Tibial nerve (tissue), 4 donors: ENCODE measurements around the gene TMEM214. TPM values are rescaled to one million over a fixed set of nuclear protein-coding genes. Genes with fewer than 3 reads are reported as not detected.

Source experiments
- DNase-seq, 2 donors: peaks; one replicate each; pipeline ENCODE4 v3.0.0-alpha.2; 2019; ENCODE audit warnings: low spot score in 2 of 2
- H3K27ac ChIP-seq, 4 donors: fragments of 200-600 bp; sonication (generic) in 3 of 4; one replicate each; pipeline ENCODE4 v1.5.1; 2017 to 2019; ENCODE audit warnings: mild to moderate bottlenecking in 1 of 4
- H3K27me3 ChIP-seq, 2 donors: fragments of 200-600 bp; sonication (generic) in 1 of 2; one replicate each; pipeline versions ENCODE4 v1.5.1 to v1.6.0; 2017 to 2019
- H3K36me3 ChIP-seq, 3 donors: fragments of 200-600 bp; sonication (generic); one replicate each; pipeline ENCODE4 v1.5.1; 2018 to 2019
- H3K4me1 ChIP-seq, 4 donors: fragments of 200-600 bp; sonication (generic) in 3 of 4; one replicate each; pipeline ENCODE4 v1.5.1; 2017 to 2019
- H3K4me3 ChIP-seq, 4 donors: fragments of 200-600 bp; sonication (generic) in 3 of 4; one replicate each; pipeline ENCODE4 v1.5.1; 2017 to 2019; ENCODE audit warnings: mild to moderate bottlenecking in 1 of 4, moderate library complexity in 1 of 4
- H3K9me3 ChIP-seq, 4 donors: fragments of 200-600 bp; sonication (generic) in 3 of 4; one replicate each; pipeline ENCODE4 v1.5.1; 2017 to 2019
- CTCF ChIP-seq, 5 experiments: fragments of 200-600 bp in 3 of 5; fragments of 450-650 bp in 2 of 5; sonication (generic) in 3 of 5; IDR thresholded peaks; one replicate each; pipeline ENCODE4 v1.5.1; 2016 to 2019; ENCODE audit warnings: antibody characterized with exemption in 5 of 5, mild to moderate bottlenecking in 3 of 5, moderate library complexity in 2 of 5
- EP300 ChIP-seq, 2 donors: sonication (generic); formaldehyde crosslinking; IDR thresholded peaks; one replicate each; pipeline ENCODE4 v1.6.1; 2017; ENCODE audit warnings: antibody characterized with exemption in 2 of 2, mild to moderate bottlenecking in 1 of 2
- POLR2A ChIP-seq, 2 donors: fragments of 450-650 bp; IDR thresholded peaks; one replicate each; pipeline ENCODE4 v1.6.1; 2017; ENCODE audit warnings: antibody characterized with exemption in 2 of 2, mild to moderate bottlenecking in 2 of 2, moderate library complexity in 2 of 2
- WGBS, 2 donors: methylation state at CpG; one replicate each; pipeline ENCODE4 v1.1.5; 2018; 5-methylcytosine and 5-hydroxymethylcytosine counted together
- total RNA-seq, 4 donors: library from RNA; depleted of rRNA; stranded (reverse); fragments of >200 nt; gene quantifications; one replicate each; pipeline ENCODE4 v1.1.0, GENCODE V29; 2016

TMEM214 gene
- total RNA-seq, 4 donors from 2014 or later = 45.7 to 71.4 (median 53.4) TPM

GRCh38 chr2:27039426-27039825, 6.7 kb downstream of the TMEM214 start:
- Histone ChIP-seq H3K36me3 (peaks cover 0 to 75% (median 56%) of the 10 kb centered on the region in 3 donors), H3K9me3 (no peaks in the 10 kb centered on the region), H3K4me1 (peaks cover 0 to 13% (median 3%) of the 10 kb centered on the region in 4 donors), H3K4me3 (no peak overlapping the region), H3K27me3 (no peaks in the 10 kb centered on the region), H3K27ac (no peak overlapping the region)
- TF ChIP-seq POLR2A (IDR thresholded peaks at IDR 0.05) (no peak), EP300 (IDR thresholded peaks at IDR 0.05) (no peak)
- 91 to 93% methylated on average over 6 of the region's 6 CpGs for WGBS, 2 donors
- no peak for DNase-seq

- TF ChIP-seq POLR2A (IDR thresholded peaks at IDR 0.05) = no peak
- no peak for TF ChIP-seq EP300 (IDR thresholded peaks at IDR 0.05)
- TF ChIP-seq CTCF (IDR thresholded peaks at IDR 0.05) = no peak
- 95 to 99% methylated on average over 7 of the region's 7 CpGs for WGBS, 2 donors
- H3K4me1 ChIP-seq = peaks cover 0 to 9% (median under 1%) of the 10 kb centered on the region in 4 donors
- no peaks in the 10 kb centered on the region for H3K27me3 ChIP-seq
- peaks cover 0 to 72% (median 56%) of the 10 kb centered on the region in 3 donors for H3K36me3 ChIP-seq
- no peak for DNase-seq
- no peak overlapping the region for H3K27ac ChIP-seq
- no peak overlapping the region for H3K4me3 ChIP-seq
- no peaks in the 10 kb centered on the region for H3K9me3 ChIP-seq
Observed at GRCh38 chr2:27039871-27040270, 7.1 kb downstream of the TMEM214 start.

- no peak for TF ChIP-seq CTCF (IDR thresholded peaks at IDR 0.05)
- TF ChIP-seq EP300 (IDR thresholded peaks at IDR 0.05) = no peak
- TF ChIP-seq POLR2A (IDR thresholded peaks at IDR 0.05) = no peak
- Histone ChIP-seq H3K36me3 (peaks cover 0 to 68% (median 52%) of the 10 kb centered on the region in 3 donors), H3K27ac (no peak overlapping the region), H3K9me3 (no peaks in the 10 kb centered on the region), H3K27me3 (no peaks in the 10 kb centered on the region), H3K4me1 (peaks cover 0 to 5% (median 0%) of the 10 kb centered on the region in 4 donors), H3K4me3 (no peak overlapping the region)
- WGBS, 2 donors = 92 to 93% methylated on average over 8 of the region's 8 CpGs
- DNase-seq = no peak
Observed at GRCh38 chr2:27040282-27040681, 7.5 kb downstream of the TMEM214 start.

GRCh38 chr2:27041752-27042151, 9.0 kb downstream of the TMEM214 start:
- Histone ChIP-seq H3K9me3 (no peaks in the 10 kb centered on the region), H3K36me3 (peaks cover 0 to 53% (median 37%) of the 10 kb centered on the region in 3 donors), H3K27ac (no peak overlapping the region), H3K27me3 (no peaks in the 10 kb centered on the region), H3K4me1 (no peaks in the 10 kb centered on the region), H3K4me3 (no peak overlapping the region)
- DNase-seq = no peak
- 39 to 54% methylated on average over 5 of the region's 5 CpGs for WGBS, 2 donors
- TF ChIP-seq EP300 (IDR thresholded peaks at IDR 0.05) = no peak

GRCh38 chr2:27042159-27042661, 9.4 kb downstream of the TMEM214 start:
- Histone ChIP-seq H3K27ac (no peak overlapping the region), H3K36me3 (peaks cover 0 to 49% (median 33%) of the 10 kb centered on the region in 3 donors), H3K27me3 (no peaks in the 10 kb centered on the region), H3K4me3 (no peak overlapping the region), H3K4me1 (no peaks in the 10 kb centered on the region), H3K9me3 (no peaks in the 10 kb centered on the region)
- no peak for DNase-seq
- TF ChIP-seq CTCF (IDR thresholded peaks at IDR 0.05) = no peak
- no peak for TF ChIP-seq POLR2A (IDR thresholded peaks at IDR 0.05)
- TF ChIP-seq EP300 (IDR thresholded peaks at IDR 0.05) = no peak
- WGBS, 2 donors = 71 to 74% methylated on average over 10 of the region's 10 CpGs

- Histone ChIP-seq H3K27ac (no peak overlapping the region), H3K4me1 (no peaks in the 10 kb centered on the region), H3K4me3 (no peak overlapping the region), H3K36me3 (peaks cover 0 to 40% (median 24%) of the 10 kb centered on the region in 3 donors), H3K27me3 (no peaks in the 10 kb centered on the region), H3K9me3 (no peaks in the 10 kb centered on the region)
- 85 to 86% methylated on average over 7 of the region's 7 CpGs for WGBS, 2 donors
- DNase-seq = no peak
- no peak for TF ChIP-seq EP300 (IDR thresholded peaks at IDR 0.05)
- TF ChIP-seq POLR2A (IDR thresholded peaks at IDR 0.05) = no peak
- TF ChIP-seq CTCF (IDR thresholded peaks at IDR 0.05) = no peak
Observed at GRCh38 chr2:27042985-27043634, 10.3 kb downstream of the TMEM214 start.
